GM18861 (cell line): ENCODE data around the gene DMAC2L.

Experiments
- ATAC-seq: cut with Tn5 transposase; IDR thresholded peaks from one replicate; pipeline ENCODE4 v1.9.1; 2021; ENCODE audit not compliant: unreplicated experiment

DMAC2L gene

DNA sequence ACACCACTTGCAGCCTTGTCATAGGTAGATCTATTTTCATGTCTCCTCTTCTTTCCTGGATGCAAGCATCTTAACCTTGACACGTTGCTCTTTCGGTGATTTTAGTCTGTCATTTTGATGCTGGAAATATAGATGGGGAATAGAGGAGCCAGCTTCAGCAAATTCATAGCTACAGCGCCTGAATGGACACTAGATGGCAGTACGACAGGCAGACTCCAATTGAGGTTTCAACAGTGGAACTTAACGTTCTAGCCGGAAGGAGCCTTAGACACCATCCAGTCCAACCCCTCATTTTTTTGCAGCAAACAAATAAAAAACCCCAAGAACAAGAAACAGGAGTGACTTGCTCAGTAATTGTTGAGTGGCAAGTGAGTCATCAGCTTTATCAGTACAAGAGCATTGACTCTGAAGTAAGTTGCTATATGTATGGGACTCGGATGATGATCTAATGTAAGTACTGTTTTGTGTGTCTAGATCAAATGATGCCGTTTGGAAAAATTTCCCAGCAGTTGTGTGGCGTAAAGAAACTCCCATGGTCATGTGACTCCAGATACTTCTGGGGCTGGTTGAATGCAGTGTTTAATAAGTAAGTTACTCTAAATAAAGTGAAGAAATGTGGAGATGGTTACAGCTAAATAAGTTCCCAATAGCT is 9.0 kb downstream of the DMAC2L start:
- peak; percentile 80 for ATAC-seq

DNA sequence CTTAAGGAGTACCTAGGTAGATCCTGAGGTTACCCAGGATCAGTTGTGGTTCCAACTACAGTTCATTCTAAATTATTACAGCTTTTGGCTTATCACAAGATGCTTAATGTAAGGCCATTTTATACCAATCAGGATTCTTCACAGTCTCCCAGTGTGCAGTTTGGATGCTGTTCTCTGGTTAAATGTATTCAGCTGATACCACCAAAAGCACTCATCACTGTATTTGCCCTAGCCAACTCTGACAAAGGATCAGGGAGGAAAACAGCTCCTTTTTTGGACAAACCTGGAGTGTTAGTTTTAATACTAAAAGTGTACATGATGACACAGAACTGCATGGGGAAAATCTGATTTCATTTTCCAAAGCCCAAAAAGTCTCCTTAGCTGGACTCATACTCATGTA is 19.5 kb downstream of the DMAC2L start:
- no peak for ATAC-seq

DNA sequence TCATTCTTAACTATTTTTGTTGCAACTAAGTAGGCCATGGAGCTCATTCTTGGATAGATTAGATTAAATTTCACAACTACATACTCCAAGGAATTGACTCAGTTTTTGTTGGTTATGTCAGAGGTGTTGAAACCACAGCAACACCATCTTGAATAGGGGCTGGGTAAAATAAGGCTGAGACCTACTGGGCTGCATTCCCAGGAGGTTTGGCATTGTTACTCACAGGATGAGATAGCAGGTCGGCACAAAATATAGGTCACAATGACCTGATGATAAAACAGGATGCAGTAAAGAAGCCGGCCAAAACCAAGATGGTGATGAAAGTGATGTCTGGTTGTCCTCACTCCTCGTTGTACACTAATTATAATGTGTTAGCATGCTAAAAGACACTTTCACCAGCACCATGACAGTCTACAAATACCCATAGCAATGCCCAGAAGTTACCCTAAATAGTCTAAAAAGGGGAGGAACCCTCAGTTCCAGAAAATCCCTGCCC is 20.9 kb downstream of the DMAC2L start:
- no peak for ATAC-seq

DNA sequence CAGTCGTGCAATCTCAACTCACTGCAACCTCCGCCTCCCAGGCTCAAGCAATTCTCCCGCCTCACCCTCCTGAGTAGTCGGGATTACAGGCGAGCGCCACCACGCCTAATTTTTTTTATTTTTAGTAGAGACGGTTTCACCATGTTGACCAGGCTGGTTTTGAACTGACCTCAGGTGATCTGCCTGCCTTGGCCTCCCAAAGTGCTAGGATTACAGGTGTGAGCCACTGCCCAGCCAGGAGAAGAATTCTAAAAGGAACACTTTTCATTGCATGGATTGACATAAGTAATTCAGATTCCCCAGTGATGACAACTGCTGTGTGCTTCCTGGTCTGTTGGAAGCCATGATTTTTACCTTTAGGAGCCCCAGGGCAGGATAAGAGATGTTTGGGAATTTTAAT is 22.1 kb downstream of the DMAC2L start:
- ATAC-seq = no peak

DNA sequence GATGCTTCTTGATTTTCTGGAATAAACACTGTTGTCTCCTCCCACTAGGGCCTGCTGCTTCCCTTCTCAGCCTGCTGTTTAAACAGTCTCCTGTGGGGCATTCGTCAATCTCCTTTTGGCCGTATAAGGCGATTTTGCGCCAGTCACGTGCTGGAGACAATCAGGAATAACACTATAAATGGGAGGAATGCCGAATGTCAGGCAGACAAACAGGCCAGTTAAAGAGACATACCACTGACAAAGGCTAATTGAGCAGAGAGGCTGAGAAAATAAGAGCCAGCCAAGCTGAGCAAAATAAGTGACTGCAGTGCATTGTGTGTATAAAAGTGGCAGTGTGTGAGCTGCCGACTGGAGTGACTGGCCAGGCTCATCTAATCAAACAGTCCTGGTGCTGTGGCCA is 23.3 kb downstream of the DMAC2L start:
- ATAC-seq = no peak

DNA sequence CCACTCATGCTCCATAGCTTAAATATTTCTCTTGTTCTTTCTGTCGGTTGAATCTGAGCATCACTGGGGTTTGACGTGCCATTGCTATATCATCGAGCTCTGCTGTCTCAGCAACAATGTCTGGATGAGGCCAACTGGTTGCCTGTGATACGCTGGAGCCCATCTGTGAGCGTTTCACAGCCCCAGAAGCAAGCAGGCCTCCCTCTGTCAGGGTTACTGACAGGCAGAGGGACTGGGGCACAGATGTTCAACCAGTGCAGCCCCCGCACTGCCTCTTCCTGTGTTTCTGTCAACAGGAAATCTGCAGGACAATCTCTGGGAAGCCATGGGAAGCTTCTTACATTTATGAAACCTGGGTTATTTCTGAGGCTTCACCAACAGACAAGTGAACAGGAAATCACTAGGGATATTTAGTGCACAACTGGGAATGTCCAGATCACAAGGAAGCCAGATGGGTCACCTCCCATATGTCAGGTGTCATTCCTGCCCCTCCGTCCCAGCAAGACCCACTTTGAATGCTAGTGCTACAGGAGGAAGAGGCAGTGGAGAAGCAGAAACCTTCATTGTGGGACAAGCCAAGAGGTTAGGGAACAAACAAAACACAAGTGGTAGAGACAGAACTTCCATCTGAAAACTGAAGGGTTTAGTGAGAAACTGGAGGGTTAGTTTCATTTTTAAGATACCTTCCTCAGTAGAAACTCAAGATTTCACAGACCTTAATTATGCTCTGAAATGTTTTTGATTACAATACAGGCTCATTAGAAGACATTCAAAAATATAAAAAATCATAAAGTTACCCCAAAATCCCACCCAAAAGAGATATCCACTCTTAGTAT is 24.1 kb downstream of the DMAC2L start:
- ATAC-seq = no peak

DNA sequence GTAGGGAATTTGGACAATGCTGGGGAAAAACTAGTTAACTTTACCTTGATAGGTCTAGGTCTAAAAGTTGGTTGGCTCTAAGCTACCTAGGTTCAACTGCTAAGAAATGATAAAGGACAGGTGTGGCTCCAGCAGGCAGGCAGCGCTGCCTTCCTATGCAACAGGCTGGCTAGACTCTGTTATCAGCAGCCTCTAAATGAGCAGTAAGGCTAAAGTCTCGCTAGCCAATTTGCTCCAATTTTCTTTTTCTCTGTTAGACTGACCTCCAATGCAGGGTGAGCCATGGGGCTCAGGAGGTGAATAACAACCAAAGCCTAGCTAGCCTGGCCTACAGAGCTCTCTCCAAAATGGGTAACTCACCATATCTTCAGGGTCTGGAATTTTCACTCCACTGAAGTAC is 26.5 kb downstream of the DMAC2L start:
- ATAC-seq = no peak

DNA sequence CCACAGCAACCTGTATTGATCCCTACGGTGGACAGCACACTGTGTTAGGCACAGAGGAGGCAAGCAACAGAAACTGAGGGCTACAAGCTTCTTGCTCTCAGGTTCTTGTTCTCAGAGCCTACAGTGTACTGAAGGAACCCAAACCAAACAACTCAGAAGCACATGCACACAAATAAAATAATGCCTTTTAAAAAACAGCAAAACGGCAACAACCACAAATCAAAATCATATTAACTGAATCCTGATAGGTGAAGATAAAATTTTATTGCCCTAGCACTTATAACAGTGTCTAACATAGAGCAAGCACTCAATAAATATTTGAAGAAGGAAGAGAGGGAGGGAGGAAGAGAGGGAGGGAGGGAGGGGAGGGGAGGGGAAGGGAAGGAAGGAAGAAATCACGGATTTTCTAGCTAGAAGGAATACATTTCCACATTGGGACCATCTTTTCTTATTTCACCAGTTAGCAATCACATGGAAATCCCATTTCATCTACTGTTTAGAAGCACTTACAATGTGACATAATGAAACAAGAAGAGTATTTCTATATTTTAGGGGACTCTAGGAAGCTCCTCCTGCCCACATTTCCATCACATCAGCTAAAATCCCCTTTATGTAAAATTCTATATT is 27.2 kb downstream of the DMAC2L start:
- ATAC-seq = no peak

DNA sequence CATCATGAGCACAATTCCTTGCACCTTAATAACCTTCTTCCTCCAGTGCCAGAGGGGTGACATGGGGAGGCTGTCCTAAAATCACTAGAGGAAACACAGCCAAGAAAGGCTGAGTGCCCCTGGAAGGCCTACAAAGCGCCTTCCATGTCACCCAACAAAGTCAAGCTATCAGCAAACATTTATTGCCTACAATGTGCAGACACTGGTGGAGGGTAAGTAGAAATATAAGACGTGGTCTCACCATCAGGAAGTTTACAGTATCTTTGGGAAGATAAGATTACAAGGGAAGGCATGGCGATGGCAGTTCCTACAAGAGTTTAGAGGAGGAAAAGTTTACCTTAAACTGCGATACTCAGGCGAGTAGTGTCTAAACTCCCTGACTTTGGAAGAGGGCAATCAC is 27.9 kb downstream of the DMAC2L start:
- ATAC-seq = no peak

DNA sequence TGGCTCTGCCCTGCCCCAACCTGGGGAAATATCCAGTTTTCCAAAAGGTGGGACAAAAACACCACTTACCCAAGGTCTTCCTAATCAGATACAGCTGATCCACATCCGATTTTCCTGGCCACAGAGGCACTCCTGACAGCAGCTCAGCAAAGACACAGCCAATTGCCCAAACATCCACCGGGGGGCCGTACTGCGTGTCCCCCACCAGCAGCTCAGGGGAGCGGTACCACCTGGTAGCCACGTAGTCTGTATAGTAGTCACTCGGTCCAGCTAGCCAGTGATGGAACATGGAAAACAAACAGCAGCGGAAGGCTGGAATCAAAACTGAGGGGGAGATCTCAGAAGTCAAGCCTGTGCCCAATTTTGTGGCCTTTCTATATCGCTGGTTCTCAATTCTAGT is 28.8 kb downstream of the DMAC2L start:
- ATAC-seq = no peak

DNA sequence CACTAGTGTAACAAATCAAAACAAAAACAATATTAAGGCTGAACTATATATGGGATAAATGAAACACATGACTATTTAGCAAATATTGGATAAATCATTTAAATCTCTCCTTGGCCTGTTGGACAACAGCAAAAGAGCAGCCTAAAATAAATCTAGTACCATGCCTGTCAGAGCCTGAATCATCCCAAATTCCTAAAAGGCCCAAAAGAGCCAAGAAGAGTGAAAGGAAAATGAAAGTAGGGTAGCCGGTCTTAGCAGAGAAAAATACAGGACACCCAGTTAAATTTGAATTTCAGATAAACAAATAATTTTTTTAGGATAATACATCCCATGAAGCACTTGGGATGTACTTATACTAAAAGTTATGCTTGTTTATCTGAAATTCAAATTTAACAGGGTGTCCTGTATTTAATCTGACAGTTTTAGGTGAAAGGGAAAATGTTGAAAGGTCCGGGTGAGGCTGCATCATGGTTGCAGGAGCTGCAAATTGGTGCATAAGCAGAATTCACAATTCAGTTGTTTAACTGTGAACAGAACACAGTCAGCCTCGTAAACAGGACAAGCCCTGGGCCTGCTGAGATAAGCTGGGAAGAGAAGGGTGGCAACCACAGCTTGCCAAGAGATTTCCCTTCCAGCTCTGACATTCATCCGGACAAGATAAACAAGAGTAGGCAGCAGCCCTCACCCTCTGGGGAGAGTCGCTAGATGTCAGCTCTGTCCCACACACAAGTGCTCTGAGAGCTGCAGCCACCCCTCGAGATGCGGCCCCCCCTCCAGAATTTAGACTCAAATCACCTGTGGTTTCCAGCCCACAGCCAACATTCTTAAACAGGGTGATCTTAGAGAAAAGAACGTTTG is 30.3 kb downstream of the DMAC2L start:
- no peak for ATAC-seq

DNA sequence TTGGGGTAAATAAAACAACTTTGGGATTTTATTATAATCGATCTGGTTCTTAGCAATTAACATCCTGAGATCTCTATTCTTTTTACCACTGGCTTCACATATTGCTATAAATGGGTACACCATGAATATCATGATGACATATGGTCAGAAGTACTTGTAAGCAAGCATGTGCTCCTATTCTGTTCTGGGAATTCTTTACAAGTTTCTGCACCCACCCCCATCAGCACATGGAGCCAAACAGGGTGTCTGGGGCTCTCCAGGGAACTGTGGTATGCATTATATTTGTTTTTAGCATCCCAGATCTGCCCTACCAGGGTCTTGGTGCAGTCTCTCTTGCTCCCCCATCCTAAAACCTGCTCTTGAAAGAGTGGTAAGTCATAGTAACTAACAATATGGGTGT is 31.3 kb downstream of the DMAC2L start:
- ATAC-seq = no peak

DNA sequence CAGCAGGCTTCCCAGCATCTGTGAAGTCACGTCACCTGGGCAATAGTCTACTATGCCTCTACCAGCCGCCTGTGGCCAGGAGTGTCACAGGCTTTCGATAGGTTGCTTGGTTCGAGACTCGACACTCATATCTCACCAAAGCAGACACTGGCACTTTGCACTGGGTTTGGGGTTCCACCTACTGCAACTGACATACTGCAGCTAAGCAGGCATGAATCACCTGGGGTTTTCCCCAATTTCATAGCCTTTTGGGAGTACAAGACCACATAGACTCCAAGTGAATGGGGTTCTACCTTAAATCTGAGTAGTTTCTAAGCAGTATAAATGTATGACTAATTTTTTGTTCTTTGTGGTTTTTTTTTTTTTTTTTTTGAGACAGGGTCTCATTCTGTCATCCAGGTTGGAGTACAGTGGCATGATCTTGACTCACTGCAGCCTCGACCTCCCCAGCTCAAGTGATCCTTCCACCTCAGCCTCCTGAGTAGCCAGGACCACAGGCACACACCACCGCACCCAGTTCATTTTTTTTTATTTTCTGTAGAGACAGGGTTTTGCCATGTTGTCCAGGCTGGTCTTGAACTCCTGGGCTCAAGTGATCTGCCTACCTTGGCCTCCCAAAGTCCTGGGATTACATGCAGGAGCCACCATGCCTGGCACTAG is 32.1 kb downstream of the DMAC2L start:
- peak; percentile 83 for ATAC-seq

DNA sequence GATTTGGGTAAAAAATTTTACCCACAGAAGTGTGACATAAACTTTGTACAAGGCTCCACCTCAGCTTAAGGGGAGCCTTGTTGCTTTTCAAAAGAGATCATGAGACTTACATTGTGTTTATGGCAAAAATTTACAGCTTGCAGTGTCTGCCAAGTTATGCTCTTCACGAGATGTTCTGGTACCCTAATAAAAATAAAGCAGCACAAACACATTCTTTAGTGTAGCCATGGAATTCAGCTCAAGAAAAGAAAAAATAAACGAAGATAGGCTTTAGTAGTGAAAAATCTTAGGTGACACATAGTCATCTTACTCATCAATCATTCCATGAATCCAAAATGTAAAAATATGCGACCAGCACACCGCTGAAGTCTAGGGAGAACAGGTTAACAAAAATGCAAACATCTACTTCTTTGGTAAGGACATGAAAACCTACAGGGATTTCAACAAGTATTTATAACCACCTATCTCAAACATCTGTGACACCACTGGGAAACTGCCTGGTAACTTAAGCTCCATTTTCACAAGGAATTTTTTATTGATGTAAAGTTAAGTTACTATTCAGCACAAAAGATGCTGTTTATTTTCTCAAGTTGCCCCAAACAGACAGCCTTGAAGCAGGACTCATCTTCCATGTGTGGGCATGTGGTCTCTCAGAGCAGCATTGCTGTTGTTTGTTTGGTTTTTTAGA is 32.9 kb downstream of the DMAC2L start:
- ATAC-seq = no peak

DNA sequence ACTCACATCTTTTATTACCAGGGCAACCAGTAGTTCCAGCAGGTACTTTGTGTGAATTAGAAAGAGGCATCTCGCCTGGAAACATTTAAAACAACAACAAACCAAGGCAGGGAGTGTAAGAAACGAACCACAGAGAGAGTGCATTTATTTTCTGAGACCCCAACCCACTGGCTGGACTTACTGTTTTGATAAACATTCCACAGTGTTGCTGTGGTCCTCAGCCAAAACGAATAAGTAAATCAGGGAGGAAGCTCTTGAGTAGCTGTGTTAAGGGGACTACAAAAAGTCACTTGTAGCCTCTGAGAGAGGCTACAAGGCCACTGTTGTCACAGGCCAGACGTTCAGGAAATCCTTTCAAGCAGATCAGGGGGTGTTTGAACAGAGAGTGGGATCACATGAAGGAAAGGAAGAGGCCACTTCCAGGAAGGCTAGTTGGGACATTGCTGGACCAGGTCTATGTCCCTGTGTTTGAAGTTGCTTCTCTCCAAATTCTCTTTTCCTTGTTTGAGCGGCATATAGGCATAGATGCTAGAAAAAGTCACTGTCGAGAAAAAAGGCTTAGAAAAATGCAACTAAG is 33.8 kb downstream of the DMAC2L start:
- no peak for ATAC-seq

DNA sequence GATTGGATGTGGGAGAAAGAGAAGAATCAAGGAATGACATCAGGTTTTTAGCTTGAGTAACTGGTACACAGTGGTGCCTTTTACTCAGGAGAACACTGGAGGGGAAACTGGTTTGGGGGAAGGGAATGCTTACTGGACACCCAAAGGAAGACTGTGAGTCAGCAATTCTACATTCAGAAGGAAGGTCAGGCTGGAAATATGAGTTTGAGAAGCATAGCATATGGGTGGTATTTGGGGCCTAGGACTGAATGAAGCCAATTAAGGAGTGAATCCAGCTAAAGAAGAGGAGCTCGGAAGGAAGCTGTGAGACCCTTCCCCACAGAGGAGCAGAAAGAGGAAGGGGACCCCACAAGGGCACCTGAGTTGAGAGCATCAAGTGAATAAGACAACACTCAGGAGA is 35.4 kb downstream of the DMAC2L start:
- no peak for ATAC-seq

DNA sequence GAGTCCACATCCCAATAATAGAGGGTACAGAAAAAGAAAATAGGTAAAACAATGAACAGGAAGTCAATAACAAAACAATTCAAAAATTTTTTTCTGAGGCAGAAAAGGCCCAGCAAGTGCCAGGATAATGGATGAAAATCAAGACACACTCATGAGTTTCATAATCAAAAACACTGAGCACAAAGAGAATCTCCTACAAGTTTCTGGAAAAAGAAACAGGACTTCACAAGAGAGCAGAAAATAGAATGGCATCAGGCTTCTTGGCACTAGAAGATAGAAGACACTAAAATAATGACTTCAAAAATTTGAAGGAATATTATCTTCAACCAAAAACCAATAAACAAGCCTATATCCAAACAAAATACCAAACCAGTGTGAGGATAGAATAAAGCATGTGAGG is 36.8 kb downstream of the DMAC2L start:
- no peak for ATAC-seq

DNA sequence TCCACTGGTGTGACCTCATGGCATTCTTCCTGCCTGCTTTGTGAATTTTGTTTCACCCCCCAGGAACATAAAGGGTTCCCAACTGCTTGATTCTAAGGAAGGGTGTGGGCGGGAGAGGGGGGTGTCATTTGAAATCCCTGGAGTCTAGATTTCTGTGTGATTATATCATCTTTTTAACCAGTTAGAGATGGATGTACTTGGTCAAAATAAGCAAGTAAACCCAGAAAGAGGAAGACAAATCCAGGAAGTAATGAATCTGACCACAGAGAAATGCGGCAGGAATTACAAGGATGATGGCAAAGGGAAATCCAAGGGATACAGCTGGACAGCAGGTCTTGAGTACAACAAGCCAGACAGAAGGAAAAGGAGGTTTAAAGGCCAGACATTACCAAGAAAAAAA is 38.9 kb downstream of the DMAC2L start:
- no peak for ATAC-seq

DNA sequence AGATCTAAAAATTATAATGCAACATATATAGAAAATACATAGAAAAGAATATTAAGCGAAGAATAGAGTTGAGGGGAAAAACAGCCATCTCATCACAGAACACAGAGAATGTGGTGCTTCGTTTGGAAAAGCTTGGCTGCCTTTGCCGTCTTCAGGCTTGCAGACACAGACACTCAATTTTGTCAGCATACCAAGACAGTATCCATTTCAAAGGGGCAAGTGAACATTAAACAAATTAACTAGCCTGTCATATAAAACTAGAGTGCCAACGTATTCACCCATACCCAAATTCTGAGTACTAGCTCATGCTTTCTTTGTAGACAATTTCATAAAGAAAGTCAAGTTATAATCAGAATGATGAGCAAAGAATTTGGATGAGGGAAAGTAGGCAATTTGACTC is 40.5 kb downstream of the DMAC2L start:
- no peak for ATAC-seq

DNA sequence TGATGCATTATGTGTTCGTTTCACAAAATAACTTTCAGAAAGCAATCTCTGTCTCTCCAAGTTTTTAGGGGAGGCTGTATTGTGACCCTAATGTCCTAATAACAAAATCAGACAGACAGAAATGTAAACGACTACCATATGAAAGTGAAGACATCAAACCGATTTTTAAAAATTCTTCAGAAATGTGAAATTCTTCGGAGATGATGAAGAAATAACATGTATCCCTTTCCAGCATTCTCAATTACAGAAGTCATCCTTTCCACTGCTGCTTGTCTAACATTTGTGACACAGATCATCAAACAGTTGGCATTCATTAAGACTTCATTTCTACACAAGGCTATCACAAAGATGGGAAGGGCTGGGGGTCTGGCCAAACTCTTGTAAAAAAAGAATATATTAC is 41.0 kb downstream of the DMAC2L start:
- no peak for ATAC-seq
